GM18517 (cell line): ENCODE measurements around the gene GFPT1.

ENCODE experiments used
- ATAC-seq: cut with Tn5 transposase; IDR thresholded peaks from one replicate; pipeline ENCODE4 v1.9.1; 2021; ENCODE audit warnings: mild to moderate bottlenecking, moderate library complexity; ENCODE audit not compliant: unreplicated experiment

GFPT1 gene

DNA sequence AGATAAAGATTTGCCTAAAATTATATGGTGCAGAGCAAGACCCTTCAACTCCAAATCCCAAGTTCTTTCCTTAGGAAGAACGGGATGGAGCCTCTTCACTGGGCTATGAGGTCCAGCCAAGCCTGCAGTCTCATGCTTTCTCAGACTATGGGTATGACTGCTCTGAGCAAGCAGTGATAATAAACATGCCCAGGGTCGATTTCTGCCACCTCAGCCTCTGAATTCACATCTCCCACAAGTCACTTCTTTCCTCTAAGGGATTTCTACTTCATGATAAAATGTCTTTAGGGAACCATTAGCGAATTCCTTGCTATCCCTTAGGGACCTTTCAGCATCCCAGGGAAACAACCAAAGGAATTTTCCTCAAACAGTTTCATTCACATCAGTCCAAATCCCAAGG lies 94.8 kb downstream of the GFPT1 start:
- no peak for ATAC-seq

DNA sequence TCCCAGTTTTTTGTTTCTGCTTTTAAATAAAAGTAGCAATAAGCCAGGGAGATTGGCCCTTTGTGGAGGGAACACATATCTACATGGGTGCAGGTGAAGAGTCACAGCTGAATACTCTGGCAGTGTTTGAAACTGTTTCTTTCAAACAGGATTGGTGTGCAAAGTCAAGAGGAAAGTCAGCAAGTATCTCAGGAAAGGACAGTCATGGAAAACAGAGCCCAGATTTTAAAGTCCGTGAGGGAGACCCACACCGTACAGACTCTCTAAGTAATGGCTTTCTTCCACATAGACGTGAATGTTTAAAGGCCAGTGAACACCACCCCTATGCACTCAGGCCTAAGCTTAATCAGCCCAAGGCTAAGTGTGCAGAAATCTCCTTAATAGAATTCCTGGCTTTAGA lies 95.3 kb downstream of the GFPT1 start:
- ATAC-seq: no peak

DNA sequence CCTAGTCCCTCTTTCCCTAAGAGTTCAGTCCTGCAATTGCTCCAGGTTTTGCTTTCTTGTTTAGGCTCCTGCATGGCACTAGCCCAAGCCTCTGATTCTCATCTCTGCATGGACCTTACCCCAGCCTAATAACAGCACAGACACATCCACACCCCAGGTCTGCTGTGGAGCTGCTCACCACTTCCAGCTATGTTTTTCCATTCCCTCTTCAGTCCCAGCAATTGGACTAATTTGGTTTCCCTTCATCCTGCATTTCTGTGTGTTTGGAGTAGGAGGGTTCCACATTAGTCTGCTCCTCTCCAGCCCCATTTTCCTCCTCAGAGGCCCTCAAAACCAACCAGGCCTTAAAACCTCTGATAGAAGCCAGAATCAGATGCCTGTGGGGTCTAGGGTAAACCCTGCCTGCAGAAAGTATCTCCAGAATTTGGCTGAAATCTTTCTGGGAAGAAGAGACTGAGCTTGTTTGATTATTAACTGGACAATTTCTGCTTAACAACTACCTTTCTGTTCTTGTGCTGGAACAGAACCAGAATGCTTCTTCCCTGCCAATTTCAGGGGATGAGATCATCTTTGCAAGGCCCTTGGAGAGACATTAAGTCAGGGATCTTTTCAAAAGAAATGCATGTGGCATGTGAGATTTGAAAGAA lies 95.9 kb downstream of the GFPT1 start:
- ATAC-seq: no peak

DNA sequence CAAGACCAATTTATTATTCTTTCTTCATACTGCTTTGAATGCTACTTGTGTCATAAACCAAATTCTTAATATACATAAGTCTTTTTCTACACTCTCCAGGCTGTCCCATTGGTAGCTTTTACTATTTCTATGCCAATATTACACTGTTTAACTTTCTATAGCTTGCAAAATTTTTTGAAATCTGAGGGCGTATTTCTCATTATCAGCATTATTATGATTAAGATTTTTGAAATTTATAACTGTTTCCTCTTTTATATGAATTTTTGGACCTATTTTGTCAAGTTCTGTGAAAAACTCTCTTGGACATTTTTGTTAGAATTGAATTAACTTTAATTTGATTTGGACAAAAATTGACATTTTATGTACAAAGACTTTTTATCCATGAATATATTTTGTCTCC lies 98.6 kb downstream of the GFPT1 start:
- ATAC-seq: no peak

DNA sequence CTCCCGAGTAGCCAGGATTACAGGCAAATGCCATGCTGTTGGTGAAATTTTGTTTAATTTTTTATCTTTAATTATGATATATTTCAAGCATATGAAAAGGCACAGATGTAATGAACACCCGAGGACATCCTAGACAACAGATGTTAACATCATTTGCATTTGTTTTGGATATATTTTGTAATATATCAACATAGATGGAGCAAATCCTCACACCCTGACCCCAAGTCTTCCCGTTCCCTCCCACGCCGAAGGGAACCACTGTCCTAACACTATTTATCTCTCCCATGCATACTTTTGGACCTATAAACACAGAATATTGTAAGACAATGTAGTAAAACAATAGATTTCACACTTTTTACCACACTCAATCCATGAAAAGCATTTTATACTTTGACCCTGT lies 99.5 kb downstream of the GFPT1 start:
- ATAC-seq: no peak

DNA sequence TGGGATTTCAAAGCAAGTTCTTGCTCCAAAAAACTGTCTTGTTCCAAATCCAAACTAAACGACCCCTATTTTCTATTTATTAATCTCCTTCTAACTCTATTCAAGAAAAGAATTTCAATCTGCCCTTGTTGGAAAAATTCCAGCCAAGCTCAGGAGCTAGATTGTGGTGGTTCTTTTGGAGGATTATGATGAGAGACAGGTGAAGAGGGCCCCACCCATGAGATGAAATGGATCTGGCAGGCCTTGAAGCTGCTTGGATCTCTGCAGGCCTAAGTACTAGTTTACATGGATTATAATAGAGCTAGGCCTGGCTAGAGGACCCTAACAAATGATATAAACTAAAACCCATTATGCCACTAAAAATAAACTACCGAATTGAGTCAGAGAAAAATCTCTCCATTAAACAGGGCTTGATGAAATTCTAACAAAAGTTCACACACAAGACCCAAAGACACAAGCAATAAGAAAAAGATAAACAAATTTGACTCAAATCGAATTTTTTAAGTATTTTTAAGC lies 101.6 kb downstream of the GFPT1 start:
- no peak for ATAC-seq

DNA sequence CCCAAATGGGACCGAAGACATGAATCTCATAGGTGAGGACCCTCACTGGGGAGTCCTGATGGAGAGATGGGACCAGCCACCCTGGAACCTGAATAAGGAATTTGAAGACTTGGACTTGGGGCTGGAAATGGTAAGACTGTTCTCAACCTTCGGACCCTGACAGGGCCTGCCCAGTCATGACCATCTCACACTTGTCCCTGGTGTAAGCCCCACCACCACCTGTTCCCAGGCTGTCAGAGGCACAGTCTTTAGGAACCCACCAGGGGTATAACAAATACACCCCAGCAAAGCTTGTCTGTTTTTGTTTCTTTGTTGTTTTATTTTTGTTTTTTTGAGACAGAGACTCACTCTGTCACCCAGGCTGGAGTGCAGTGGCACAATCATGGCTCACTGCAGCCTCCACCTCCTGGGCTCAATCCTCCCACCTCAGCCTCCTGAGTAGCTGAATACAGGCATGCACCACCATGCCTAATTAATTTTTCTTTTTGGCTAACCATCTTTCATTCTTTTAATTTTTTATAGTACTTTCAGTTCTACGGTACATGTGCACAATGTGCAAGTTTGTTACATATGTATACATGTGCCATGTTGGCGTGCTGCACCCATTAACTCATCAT lies 106.1 kb downstream of the GFPT1 start:
- no peak for ATAC-seq

DNA sequence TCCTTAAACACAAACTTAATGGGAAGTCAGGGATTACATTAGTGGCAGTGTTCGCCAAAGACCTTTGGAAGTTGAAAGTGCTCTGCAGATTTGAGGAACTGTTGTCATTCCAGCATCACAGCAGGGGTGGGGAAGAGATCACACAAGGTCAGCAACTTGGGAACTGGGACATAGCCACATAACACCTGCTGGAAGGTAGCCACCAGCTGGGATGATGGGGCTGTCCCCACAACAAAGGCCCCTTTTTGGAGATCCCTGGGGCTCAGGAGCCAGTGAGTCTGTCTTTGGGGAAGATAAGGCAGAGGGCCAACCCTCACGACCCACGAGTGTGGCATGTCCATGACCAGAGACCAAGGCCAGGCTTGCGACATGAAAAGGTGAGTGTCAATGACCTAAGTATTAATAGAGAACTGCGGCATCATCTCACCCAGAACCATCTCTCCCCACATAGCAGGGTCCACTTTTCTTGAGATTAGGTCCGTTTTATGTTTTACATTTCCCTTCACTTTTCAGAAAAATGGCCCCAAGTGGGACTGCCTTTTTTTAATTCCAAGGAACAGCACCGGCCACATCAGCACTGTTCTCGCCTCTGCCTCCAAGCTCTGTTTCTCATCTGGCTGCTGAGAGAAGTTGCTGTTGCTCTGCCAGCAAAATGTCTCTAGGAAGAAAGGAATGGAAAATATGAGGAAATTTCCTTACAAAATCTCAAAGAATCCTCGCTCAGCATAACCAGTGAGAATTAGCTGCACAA lies 106.9 kb downstream of the GFPT1 start:
- ATAC-seq: no peak

DNA sequence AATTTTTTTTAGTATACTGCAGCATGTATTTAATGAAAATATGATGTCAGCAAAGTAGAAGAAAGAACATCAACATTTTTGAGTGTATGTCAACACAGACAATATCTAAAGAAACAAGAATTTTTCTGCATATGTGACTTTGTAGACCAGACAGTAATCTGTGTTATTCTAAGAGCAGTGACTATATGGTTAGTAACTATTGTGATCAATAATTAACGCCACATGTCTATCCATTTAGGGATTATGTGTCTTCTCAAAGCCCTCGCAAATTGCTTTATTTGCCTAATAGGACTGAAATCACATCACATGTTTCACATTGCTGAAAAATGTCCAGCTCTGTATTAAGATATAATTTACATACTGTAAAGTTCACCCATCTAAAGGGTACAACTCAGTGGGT lies 107.8 kb downstream of the GFPT1 start:
- no peak for ATAC-seq

DNA sequence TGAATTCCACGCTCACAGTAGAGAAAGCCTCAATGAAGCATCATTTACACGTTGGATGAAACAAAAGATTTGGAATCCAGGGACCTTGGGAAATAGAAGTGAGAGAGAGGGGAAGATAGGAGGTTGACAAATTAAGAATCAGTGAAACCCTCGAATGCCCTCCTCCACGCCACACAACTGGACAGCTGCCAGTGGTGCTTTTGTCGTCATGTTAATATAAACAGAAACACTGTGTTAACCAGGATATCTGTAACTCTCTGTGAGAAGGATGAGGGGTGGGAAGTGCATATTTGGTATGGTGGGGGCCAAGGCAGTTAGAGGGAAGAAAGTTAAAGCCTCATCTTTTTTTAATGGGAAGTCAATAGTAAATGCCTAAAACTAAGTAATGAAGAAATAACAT lies 108.7 kb downstream of the GFPT1 start:
- ATAC-seq: no peak

DNA sequence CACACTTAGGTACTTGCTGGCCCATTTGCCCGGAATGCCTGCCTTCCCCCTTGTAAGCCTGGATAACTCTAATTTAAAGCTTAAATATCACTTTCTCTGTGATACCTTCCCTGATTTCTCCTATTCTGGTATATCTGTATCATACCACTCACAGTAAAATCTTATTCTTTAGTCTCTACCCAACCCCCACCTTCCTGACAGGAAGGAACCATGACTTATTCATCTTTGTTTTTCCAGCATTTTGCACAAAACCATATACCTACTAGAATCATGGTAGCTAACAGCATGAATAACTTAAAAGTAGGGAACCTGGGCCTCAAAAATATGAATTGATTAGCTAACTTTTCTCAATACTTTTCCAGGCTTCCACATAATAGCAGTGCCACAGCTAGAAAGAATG lies 111.5 kb downstream of the GFPT1 start:
- ATAC-seq: no peak

DNA sequence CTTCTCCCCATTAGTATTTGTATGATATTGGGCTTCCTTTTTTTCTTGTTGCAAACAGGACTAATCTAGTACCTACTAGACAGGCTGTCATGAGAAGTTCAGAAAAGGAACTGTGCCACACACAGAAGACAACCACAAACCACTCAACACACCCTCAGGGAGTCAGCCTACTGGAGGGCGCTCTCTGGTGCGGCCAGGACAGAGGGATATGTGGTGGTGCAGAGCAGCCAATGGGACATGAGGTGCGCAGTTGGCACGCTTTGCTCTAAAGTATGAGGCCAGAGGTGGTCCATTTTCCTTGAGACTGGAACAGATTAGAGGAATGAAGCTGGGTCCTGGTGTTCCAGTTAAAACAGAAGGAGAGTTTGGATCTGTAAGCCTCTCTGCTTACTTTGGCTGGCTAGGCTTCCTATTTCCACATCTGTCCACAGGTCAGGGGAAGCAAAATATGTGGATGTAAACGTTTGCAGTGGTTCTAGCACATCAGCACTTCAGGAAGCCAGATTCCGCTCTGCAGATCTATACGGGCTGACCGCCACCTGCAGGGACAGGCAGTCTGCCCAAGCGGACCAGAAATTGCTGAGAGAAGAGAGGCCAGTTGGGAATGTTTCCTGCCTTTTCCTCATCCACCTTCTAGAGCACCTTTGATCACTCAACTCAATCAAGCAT lies 114.1 kb downstream of the GFPT1 start:
- ATAC-seq: no peak

DNA sequence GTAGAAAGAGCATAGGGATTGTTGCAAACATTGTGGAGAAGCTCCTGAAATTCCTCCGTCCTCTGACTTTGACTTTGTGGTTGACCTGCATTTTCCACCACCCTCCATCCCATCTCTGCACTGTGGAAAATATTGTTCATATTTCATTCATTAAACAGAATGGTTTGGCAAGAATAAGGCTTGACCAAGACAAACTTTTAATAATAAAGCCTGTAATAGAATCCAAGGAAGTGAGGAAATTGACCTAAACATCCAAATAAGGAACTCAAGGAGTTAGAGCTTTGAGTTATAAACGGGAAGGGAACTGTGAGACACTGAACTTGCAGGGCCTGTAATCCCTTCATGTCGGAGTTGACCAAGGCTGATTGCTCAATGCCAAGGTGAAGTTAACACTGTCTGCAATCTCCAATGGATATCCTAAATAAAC lies 115.2 kb downstream of the GFPT1 start:
- ATAC-seq: no peak
